ENCODE results near the gene AKR7A3. TPM values are rescaled to one million over a fixed set of nuclear protein-coding genes. Genes with fewer than 3 reads are reported as not detected.
A peak's percentile ranks its signal among the peaks of the same experiment; 100 is the strongest.
"Not testable (repeated sequence)": the region's sequence is repeated elsewhere in the genome, so short reads cannot be mapped to it uniquely, and the experiment has no call there.

The AKR7A3 gene
- total RNA-seq, 2 experiments from 2014 or later, result 0.54 TPM

- peak overlapping the region; percentile 80 for H3K27ac Mint-ChIP-seq
- H3K9me3 Mint-ChIP-seq, result no peaks in the 10 kb centered on the region
- no peak overlapping the region for H3K4me3 Mint-ChIP-seq
- CTCF ChIA-PET, result no interaction called here
- peaks cover 28% of the 10 kb centered on the region for H3K4me1 Mint-ChIP-seq (ENCODE audit: low read depth)
- POLR2A ChIA-PET, result no interaction called here
- H3K36me3 Mint-ChIP-seq (ENCODE audit: low read depth), result peaks cover 55% of the 10 kb centered on the region
- DNase-seq (no peak), ATAC-seq (no peak)
- H3K27me3 Mint-ChIP-seq, result no peaks in the 10 kb centered on the region
- intact Hi-C loops (cut with micrococcal nuclease), result no loop called here
- TF ChIP-seq, protein P1, sequence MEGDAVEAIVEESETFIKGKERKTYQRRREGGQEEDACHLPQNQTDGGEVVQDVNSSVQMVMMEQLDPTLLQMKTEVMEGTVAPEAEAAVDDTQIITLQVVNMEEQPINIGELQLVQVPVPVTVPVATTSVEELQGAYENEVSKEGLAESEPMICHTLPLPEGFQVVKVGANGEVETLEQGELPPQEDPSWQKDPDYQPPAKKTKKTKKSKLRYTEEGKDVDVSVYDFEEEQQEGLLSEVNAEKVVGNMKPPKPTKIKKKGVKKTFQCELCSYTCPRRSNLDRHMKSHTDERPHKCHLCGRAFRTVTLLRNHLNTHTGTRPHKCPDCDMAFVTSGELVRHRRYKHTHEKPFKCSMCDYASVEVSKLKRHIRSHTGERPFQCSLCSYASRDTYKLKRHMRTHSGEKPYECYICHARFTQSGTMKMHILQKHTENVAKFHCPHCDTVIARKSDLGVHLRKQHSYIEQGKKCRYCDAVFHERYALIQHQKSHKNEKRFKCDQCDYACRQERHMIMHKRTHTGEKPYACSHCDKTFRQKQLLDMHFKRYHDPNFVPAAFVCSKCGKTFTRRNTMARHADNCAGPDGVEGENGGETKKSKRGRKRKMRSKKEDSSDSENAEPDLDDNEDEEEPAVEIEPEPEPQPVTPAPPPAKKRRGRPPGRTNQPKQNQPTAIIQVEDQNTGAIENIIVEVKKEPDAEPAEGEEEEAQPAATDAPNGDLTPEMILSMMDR (IDR thresholded peaks at IDR 0.05), result no peak
These were observed 30.2 kb downstream of the AKR7A3 start for GRCh38 chr1:19258353-19258752.

- intact Hi-C loops (cut with micrococcal nuclease), result no loop called here
- ChIA-PET POLR2A (interaction anchor here (0.6 to 1.8 kb wide), 5 partner anchors 32 to 340 kb away, joined by 3 to 5 read pairs (median 3); partner anchors contain the start of genes AKR7A2 and SLC66A1), CTCF (interaction anchor here (1.3 to 3.1 kb wide), 2 partner anchors 17 to 397 kb away, joined by 3 to 9 read pairs; no protein-coding TSS in a partner anchor)
- no peak overlapping the region for H3K4me3 Mint-ChIP-seq
- TF ChIP-seq, protein P1 (IDR thresholded peaks at IDR 0.05), result no peak
- ATAC-seq, result peak; percentile 57
- H3K27me3 Mint-ChIP-seq, result no peaks in the 10 kb centered on the region
- H3K27ac Mint-ChIP-seq, result peak overlapping the region; percentile 80
- H3K36me3 Mint-ChIP-seq (ENCODE audit: low read depth), result peaks cover 64% of the 10 kb centered on the region
- no peaks in the 10 kb centered on the region for H3K9me3 Mint-ChIP-seq
- H3K4me1 Mint-ChIP-seq (ENCODE audit: low read depth), result peaks cover 34% of the 10 kb centered on the region
- peak; percentile 33 for DNase-seq
These were observed 31.2 kb downstream of the AKR7A3 start for GRCh38 chr1:19257178-19257914.

DNA sequence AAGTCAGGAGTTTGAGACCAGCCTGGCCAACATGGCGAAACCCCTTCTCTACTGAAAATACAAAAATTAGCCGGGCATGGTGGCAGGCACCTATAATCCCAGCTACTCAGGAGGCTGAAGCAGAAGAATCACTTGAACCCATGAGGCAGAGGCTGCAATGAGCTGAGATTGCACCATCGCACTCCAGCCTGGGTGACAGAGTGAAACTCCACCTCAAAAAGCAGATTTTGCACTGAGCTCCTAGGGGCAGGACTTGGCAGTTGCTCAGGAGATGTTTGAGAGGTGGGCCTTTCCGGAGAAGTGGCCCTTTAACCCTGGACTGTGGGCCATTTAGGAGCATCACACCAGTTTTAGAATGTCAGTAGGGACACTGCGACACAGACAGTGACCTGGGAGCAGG, 32.3 kb downstream of the AKR7A3 start:
- H3K4me1 Mint-ChIP-seq (ENCODE audit: low read depth), result peaks cover 34% of the 10 kb centered on the region
- CTCF ChIA-PET, result interaction anchor here (1.3 to 3.1 kb wide), 2 partner anchors 16 to 398 kb away, joined by 3 to 9 read pairs; no protein-coding TSS in a partner anchor
- H3K27me3 Mint-ChIP-seq; H3K4me3 Mint-ChIP-seq; intact Hi-C loops (cut with micrococcal nuclease); ATAC-seq; DNase-seq; H3K9me3 Mint-ChIP-seq: not testable (repeated sequence)
- H3K36me3 Mint-ChIP-seq (ENCODE audit: low read depth), result peaks cover 68% of the 10 kb centered on the region
- POLR2A ChIA-PET, result interaction anchor here (0.8 to 1.8 kb wide), 6 partner anchors 14 to 341 kb away, joined by 3 to 5 read pairs (median 4); partner anchors contain the start of genes AKR7A2 and SLC66A1
- peak overlapping the region; percentile 80 for H3K27ac Mint-ChIP-seq

- ChIA-PET POLR2A (interaction anchor here (1.1 to 1.6 kb wide), 3 partner anchors 8 to 299 kb away, joined by 3 to 4 read pairs (median 3); no protein-coding TSS in a partner anchor), CTCF (interaction anchor here (0.9 to 3.1 kb wide), 2 partner anchors 135 to 399 kb away, joined by 3 to 9 read pairs; no protein-coding TSS in a partner anchor)
- Mint-ChIP-seq H3K4me3 (no peak overlapping the region), H3K36me3 (ENCODE audit: low read depth) (peaks cover 72% of the 10 kb centered on the region), H3K27me3 (no peaks in the 10 kb centered on the region), H3K27ac (peak overlapping the region; percentile 80), H3K9me3 (no peaks in the 10 kb centered on the region), H3K4me1 (ENCODE audit: low read depth) (peaks cover 39% of the 10 kb centered on the region)
- DNase-seq (no peak), ATAC-seq (no peak)
- TF ChIP-seq, protein P1 (IDR thresholded peaks at IDR 0.05), result no peak
- intact Hi-C loops (cut with micrococcal nuclease), result no loop called here
These were observed 33.3 kb downstream of the AKR7A3 start for GRCh38 chr1:19255288-19255687.

DNA sequence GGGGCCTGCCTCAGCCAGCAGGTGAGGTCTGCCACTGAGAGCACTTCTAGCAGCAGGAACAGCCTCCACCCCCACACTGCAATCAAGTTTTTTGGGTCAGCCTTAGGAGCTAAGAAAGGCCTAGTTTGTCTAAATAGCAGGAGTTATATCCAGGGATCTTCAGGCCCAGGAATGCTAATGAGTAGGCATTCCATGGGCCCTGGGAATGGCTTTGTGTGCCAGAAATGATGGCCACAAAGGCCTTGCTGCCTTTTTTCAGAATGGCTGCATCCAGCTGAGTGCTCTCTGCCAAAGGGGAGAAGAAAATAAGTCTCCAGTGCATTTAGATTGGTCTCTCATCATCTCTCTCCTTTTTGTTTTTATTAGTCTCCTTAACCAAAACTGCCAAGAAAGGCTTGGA, 34.2 kb downstream of the AKR7A3 start:
- TF ChIP-seq, protein P1 (IDR thresholded peaks at IDR 0.05), result no peak
- peak overlapping the region; percentile 94 for H3K27ac Mint-ChIP-seq
- no peak for ATAC-seq
- H3K27me3 Mint-ChIP-seq, result no peaks in the 10 kb centered on the region
- POLR2A ChIA-PET, result interaction anchor here (0.7 to 1.6 kb wide), 4 partner anchors 9 to 57 kb away, joined by 3 to 4 read pairs (median 4); no protein-coding TSS in a partner anchor
- no peak overlapping the region for H3K4me3 Mint-ChIP-seq
- peaks cover 63% of the 10 kb centered on the region for H3K36me3 Mint-ChIP-seq (ENCODE audit: low read depth)
- CTCF ChIA-PET, result interaction anchor here (1.1 kb wide), 1 partner anchor 13 kb away, joined by 4 read pairs; no protein-coding TSS in a partner anchor
- H3K9me3 Mint-ChIP-seq, result no peaks in the 10 kb centered on the region
- intact Hi-C loops (cut with micrococcal nuclease), result no loop called here
- no peak for DNase-seq
- peaks cover 43% of the 10 kb centered on the region for H3K4me1 Mint-ChIP-seq (ENCODE audit: low read depth)
